HG02610 (cell line): ENCODE results near the gene IPO11.
"Not testable (repeated sequence)": the region's sequence is repeated elsewhere in the genome, so short reads cannot be mapped to it uniquely, and the experiment has no call there.

Experiments
- ATAC-seq: cut with Tn5 transposase; IDR thresholded peaks from one replicate; pipeline ENCODE4 v1.9.1; 2021; ENCODE audit warnings: mild to moderate bottlenecking, moderate library complexity; ENCODE audit not compliant: unreplicated experiment

The IPO11 gene

DNA sequence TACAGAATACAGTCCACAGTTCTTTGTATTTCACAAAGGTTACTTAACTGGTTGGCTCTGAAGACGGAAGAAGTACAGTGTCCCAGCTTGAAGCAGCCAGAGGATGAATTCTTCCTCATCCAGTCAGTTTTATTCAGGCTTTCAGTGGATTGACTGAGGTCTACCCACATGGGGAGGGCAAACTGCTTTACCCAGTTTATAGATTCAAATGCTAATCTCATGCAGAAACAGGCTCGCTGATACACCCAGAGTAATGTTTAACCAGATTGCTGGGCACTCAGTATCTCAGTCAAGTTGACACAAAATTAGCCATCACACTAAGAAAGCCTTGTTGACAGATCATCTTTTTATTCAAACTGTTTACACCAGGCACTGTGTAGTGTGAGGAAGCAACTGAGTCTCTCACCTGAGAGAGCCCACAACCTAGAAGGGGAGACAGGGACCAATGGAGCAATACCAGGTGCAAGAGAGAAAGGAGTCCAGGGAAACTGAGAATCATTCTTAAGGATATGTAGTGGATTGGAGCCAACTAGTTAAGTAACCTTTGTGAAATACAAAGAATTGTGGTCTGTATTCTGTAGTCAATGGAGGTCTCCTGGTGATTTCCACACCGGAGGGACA, 181.9 kb downstream of the IPO11 start:
- no peak for ATAC-seq

DNA sequence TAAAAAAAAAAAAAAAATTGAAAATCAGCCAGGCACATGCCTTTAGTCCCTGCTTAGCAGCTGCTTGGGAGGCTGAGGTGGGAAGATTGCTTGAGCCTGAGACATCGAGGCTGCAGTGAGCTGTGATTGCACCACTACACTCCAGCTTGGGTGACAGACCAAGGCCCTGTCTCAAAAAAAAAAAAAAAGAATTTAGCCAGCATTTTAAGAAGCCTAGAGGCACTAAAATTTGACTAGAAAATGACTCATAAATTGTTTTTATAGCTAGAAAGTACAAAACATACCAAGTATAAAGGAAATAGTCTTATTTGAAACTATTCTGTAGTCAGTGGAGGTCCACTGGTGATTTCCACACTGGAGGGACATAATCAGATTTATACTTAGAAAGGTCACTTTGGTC, 183.5 kb downstream of the IPO11 start:
- no peak for ATAC-seq

DNA sequence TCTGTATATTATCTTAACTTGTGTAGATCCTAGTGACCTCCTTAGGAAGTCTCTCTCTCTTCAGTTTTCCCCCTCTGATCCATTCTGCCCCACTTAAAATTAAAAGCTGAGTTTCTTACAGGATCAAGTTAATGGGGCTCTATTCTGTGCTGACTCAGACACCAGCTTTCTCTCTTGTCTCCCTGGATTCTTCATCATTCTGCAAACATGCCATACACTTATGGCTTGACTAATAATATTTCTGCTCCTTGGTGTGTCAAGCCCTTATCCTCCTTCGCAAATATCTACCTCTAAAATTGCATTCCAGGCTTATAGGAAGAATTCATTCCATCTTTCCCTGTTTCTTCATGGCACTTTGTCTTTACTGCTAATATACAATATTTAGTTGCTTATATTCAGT, 184.1 kb downstream of the IPO11 start:
- no peak for ATAC-seq

DNA sequence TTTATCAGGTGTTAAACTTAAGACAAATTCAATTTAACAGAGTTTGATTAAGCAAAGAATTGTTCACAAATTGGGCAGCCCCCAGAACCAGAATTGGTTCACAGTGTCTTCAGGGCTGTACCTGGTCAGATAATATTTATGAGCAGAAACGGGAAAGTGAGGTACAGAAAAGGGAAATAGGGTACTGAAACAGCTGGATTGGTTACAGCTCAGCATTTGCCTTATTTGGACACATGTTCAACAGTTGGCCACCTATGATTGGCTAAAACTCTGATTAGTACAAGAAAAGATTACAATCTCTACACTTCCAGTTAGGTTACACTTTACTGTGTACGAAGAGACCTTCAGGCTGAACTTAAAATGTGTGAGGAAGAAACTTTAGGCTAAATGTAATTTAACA, 184.8 kb downstream of the IPO11 start:
- ATAC-seq, result no peak

DNA sequence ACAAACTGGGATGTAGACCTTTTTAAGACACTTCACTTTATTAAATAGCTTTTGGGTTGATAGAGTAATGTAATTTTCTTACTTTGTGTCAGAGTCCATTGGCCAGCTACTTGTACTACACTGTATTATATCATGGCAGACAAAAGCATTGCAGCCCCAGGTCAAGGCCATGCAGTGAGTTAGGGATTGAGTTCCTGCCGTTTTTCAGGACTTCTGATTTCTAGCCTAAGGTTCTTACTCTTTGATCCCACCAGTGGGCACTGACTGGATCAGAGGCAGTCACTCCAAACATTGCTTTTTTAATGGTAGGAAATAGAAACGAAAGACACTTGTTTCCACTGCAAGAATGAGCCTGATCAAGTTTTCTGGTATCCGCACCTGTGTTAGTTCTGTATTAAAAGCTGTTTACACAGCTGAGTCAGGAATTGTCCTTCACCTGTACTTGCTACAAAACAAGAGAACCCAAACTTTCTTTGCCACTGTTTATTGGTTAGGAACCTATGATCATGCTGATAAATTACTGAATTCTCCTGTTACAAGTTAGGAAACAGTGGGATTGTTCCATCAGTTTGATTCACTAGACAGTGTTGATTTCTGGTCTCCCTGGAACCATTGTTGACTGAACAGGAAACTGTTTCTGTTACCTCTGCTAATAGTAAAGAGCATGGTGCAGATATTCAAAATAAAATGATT, 188.1 kb downstream of the IPO11 start:
- ATAC-seq, result no peak

DNA sequence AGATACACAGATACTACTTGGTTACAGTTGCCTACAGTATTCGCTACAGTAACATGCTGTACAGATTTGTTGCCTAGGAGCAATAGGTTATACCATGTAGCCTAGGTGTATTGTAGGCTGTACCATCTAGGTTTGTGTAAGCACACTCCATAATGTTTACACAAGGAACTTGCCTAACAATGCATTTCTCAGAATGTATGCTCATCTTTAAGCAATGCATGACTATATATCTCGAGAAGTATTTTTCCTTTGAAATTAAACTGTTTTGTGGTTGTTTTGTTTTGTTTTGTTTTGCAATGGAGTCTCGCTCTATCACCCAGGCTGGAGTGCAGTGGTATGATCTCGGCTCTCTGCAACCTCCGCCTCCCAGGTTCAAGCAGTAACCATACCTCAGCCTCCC, 191.4 kb downstream of the IPO11 start:
- ATAC-seq, result no peak

DNA sequence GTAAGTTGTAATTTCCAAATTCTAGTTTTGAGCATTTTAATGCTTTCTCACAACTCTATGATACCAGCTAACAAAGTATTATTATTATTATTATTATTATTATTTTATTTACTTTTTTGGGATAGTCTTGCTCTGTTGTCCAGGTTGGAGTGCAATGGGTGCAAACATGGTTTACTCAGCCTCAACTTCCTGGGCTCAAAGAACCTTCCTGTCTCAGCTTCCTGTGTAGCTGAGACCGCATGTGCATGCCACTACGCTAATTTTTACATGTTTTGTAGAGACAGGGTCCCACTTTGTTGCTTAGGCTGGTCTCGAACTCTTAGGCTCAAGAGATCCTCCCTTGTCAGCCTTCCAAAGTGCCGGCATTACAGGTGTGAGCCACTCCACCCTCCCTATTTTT, 193.1 kb downstream of the IPO11 start:
- no peak for ATAC-seq

DNA sequence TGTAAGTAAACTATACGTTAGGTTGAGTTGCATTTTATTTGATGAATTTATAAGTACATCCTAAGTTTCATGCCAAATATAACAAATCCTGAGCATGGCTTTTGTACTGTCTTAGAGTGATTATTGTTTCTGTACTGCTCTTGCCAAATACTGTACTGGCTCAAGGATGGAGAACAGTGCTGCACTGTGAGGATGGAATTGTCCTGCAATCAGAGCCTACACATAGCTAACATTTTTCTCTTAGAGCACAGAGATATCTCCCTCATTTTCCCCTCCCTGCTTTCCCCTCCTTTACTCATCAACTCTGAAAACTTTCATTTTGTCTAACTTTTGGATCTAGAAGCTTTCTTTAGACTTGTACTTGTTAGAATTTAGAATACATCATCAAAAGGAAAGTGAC, 194.3 kb downstream of the IPO11 start:
- ATAC-seq, result no peak

DNA sequence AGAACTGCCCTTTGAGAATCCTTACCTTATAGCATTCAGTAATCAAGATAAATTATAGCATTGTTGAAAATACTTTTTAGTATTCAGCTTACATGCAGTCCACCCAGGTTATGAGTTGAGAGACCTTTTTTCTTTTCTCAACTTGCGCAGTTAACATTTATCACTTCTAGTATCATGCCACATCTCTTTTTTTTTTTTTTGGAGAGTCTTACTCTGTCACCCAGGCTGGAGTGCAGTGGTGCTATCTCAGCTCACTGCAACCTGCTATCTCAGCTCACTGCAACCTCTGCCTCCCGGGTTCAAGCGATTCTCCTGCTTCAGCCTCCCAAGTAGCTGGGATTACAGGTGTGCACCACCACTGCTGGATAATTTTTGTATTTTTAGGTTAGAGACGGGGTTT, 195.1 kb downstream of the IPO11 start:
- ATAC-seq, result no peak

DNA sequence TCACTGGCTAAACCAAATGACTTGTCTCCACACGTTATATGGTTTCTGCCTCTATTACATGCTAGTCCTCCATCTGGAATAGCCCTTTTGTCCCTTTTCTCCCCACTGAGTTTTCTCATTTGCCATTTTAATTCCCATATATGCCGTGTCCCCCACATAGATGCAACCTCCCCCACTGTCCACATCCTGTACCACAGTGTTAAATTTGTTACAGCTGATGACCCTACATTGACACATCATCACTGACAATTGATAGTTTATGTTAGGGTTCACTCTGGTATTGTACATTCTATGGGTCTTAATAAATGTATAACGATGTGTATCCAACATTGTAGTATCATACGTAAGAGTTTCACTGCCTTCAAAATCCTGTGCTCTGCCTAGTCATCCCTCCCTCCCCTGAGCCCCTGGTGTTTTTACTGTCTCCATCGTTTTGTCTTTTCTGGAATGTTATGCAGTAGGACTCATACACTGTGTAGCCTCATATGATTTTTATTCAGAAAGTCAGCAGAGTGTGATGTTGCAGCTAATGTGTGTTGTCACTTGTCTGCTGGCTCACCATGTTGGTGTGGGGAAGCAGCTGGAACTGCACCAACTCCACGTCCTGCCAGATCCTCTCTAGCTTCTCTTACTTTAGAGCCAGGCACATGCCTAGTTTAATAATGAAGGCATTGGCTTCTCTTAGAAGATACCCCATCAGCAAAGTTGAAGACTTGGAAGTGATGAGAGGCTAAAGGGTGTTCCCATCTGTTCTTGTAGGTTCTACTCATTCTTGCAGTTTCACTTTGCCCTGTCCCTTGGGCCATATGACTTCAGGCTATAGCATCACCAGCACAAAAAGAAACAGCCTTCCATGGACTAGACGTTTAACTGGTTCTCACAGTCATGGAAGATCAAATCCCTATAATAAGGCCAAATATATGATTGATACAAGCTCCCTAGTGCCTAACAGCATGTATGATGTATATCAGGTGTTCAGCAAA, 196.3 kb downstream of the IPO11 start:
- ATAC-seq, result no peak

DNA sequence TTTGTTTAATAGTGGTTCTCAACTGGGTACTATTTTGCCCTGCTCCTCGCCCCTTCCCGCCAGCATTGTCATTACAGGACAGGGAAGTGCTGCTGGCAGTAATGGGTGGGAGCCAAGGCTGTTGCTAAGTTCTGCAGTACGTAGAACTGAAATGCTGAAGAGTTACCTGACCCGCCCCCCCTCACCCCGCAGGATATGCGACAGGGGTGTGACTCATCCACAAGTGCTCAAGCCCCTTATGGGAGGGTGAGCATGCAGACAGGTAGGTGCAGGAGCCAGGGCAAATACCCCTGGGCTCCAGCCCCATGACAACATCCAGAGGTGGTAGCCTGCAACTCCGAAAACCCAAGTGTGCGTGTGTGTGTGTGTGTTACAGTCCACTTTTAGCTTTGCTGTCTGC, 201.8 kb downstream of the IPO11 start:
- no peak for ATAC-seq

DNA sequence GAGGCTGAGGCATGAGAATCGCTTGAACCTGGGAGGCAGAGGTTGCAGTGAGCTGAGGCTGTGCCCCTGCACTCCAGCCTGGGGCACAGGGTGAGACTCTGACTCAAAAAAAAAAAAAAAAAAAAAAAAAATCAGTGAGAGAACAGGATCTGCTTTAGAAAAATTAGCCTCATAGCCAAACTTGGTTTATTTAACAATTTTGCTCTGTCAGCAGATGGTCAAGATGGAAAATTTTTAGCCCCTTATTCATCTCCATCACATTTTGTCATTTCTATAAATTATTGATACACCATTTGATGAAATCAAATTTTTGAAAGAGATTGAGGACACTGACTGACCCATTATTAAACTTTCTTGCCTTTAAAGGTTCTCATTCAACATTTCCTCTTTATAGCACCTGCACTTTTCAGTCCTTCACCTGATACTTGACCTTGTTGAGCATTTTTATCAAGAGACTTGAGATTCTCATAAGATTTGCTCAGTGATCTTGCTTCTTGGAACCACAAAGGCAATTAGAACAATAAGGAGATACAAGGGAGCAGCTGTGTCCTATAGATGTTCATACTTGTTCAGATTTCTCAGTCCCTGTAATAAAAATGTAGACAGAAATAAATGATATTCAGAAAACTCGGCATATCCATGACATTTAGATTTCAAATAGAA, 204.2 kb downstream of the IPO11 start:
- no peak for ATAC-seq

DNA sequence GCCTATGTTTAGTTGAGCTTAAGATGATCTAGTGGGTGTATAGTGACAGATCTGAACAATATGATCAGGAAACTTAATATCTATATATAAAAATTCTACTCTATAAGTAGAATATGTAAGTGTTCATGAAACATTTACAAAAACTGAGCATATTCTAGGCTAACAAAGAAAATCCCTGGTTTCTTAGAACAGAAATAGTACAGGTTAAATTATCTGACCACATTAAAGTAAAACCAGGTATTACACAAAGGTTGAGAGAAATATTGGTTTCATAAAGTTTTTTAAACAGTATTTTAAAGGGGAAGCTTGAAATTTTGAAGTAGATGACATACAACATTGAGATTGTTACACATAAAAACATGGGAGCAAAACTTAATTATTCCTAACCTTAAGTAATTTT, 205.4 kb downstream of the IPO11 start:
- ATAC-seq, result no peak

DNA sequence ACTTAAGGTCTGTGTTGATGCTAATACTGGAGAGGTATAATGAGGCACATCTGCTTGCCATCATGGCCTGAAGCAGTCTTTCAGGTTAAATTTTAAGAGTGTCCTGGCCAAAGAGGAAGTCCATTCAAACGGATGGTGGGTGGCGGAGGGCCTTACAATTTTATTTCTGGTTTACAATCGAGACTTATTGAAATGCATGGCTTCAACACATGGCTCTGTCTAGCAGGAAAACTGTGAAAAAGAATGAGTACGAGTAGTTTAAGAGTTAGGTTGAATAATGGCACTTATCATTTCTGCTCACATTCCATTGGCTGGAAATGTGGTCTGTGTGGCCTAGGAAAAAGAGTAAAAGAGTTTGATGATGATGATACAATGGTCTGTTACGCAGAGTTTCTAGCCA, 208.2 kb downstream of the IPO11 start:
- no peak for ATAC-seq

DNA sequence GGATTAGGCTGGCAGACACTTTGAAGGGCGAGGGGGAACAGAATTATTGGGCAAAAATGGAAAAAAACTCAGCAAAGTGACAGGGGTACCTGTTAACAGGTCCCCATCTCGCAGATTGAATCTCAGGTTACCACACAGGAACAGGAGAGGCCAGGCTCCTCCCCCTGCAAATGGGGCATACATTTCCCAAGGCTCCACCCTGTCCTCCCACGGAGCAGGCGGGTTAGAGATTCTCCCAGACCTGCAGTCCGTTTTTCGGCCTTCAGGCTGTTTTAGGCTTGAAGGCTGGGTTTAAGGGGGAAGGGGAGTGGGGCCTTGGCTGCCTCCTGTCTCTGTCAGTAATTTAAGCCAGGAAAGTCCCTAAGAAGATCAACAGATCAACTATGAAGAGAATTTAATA, 208.7 kb downstream of the IPO11 start:
- ATAC-seq, result no peak

DNA sequence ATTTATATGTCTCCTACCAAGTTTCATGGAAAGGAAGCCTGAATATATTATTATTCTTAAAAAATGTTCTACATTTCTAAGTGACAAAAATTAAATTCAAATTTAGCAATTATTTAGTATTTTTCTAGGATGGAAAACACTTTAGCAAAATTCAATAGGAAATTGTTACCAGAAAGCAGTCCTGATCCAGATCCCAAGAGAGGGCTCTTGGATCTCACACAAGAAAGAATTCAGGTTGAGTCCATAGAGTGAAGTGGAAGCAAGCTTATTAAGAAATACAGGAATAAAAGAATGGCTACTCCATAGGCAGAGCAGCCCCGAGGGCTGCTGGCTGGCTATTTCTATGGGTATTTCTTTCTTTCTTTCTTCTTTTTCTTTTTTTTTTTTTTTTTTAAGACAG, 210.7 kb downstream of the IPO11 start:
- ATAC-seq, result no peak

DNA sequence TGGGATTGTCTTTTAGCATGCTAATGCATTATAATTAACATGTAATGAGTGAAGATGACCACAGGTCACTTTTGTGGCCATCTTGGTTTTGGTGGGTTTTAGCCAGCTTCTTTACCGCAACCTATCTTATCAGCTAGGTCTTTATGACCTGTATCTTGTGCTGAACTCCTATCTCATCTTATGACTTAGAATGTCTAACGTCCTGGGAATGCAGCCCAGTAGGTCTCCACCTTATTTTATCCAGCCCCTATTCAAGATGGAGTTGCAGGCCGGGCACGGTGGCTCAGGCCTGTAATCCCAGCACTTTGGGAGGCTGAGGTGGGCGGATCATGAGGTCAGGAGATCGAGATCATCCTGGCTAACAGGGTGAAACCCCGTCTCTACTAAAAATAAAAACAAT, 211.9 kb downstream of the IPO11 start:
- ATAC-seq, result not testable (repeated sequence)

DNA sequence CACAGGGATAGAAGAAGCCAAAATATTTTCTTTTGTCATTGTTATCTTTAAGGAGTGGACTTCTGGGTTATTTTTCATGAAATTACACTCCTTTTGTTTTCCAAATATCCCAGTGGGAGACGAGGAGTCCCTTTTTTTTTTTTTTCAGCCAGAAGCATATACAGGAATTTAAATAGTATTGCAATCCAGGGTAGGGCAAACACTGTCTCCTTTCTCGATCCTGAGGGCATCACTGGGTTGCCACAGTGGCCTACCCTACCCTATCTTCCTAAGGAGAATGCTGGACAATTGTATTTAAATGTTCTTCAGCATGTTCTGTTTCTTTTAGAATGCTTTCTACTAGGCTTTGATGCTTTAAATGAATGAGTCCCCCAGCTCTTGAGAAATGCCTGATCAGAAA, 214.0 kb downstream of the IPO11 start:
- no peak for ATAC-seq

DNA sequence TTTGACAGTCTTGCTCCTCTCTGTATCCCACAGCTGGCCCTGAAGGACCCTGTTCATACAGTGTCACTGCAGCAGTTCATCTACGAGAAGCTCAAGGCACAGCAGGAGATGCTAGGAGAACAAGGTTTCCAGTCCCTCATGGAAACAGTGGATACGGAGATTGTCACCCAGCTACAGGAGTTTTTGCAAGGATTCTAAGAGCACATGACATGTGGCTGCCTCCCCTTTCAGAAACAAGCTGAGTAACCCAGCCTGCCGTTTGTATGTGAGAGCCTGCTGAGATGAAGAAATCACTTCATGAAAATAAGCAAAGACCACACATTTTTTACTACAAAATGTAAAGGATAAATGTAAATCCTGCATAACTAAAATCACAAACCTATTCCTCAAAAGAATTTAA, 214.6 kb downstream of the IPO11 start:
- no peak for ATAC-seq

DNA sequence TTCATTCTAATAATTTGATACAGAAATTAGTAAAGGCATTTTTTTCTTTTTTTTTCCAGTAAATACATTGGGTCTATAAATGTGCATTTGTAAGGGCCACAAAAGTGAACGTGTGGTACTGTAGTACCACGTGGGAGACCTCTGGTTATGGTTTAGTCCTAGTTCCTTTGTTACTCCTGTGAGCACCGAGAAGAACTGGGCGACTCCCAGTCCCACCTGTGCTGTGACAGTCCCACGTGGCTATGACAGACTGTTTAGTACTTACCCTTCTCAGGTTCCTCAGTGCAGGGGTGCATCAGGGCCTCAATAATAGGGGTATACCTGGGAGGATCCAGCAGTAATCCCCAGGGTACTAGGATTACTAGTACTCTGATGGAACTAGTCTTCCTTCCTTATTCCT, 215.3 kb downstream of the IPO11 start:
- ATAC-seq, result no peak

DNA sequence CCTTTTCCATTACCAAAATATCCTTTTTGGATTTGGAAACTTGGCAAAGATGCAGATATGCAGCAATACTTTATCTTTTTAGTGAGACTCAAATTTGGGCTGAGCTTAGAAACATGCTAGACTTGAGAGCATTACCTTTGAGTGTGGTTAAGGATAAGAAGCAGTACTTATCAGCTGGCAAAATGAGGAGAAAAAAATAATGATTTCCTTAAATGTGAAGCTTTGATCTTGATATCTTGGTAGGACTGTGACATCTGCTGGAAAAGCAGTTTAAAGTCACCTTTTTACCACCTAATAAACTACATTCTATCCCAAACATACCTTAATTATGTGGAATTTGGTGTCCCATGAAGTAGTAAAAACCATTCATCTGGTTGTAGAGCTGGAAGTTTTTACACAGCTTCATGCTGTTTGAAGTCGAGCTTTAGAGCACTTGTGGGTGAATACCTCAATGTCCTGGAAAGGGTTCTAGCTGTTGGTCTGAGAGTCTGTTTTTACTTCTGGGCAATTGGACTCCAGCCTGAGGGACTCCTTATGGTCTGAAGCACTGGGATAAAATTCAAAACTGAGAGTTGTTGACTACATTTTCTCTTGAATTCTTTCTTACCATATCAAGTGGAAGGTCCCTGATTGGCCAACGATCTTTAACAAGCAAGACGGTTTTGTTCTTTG, 219.5 kb downstream of the IPO11 start:
- no peak for ATAC-seq
